BLaER1 treated with 17β-estradiol and CSF1 and Interleukin-3, amounts not matched to agents 10 nM and 100 nM (cell line): ENCODE data around the gene PTPRN2.
A peak's percentile ranks its signal among the peaks of the same experiment; 100 is the strongest.

Experiments used
- H3K27ac ChIP-seq, 11 experiments: shearing (Covaris generic); formaldehyde crosslinking; 2 replicates each; pipeline ENCODE4 v1.8.1; 2022
- H3K27me3 ChIP-seq, 11 experiments: shearing (Covaris generic); formaldehyde crosslinking; 2 replicates each; pipeline ENCODE4 v1.8.1; 2022
- H3K36me3 ChIP-seq, 11 experiments: shearing (Covaris generic); formaldehyde crosslinking; 2 replicates each; pipeline ENCODE4 v1.8.1; 2022
- H3K4me1 ChIP-seq, 10 experiments: shearing (Covaris generic); formaldehyde crosslinking; 2 replicates each; pipeline ENCODE4 v1.8.1; 2022
- H3K4me2 ChIP-seq, 11 experiments: shearing (Covaris generic); formaldehyde crosslinking; 2 replicates each; pipeline ENCODE4 v1.8.1; 2022
- H3K4me3 ChIP-seq, 10 experiments: shearing (Covaris generic); formaldehyde crosslinking; 2 replicates each; pipeline ENCODE4 v1.8.1; 2022
- H3K9ac ChIP-seq, 11 experiments: shearing (Covaris generic); formaldehyde crosslinking; 2 replicates each; pipeline ENCODE4 v1.8.1; 2022
- H3K9me3 ChIP-seq, 11 experiments: shearing (Covaris generic); formaldehyde crosslinking; replicated peaks in 1 of 11; 2 replicates each; pipeline ENCODE4 v1.8.1; 2022
- H4K20me1 ChIP-seq, 11 experiments: shearing (Covaris generic); formaldehyde crosslinking; 2 replicates each; pipeline ENCODE4 v1.8.1; 2022
- Cebpa-rat ChIP-seq, 11 experiments: shearing (Covaris generic); IDR thresholded peaks; 2 replicates each; pipeline ENCODE4 v1.8.1; 2022

Gene PTPRN2

GRCh38 chr7:158054611-158055010 is 533.0 kb downstream of the PTPRN2 start:
- H3K27ac ChIP-seq = no peak overlapping the region
- no peaks in the 10 kb centered on the region for H4K20me1 ChIP-seq
- H3K4me3 ChIP-seq = no peak overlapping the region
- H3K27me3 ChIP-seq = no peaks in the 10 kb centered on the region
- H3K4me2 ChIP-seq = no peak overlapping the region
- no peak for TF ChIP-seq Cebpa-rat (IDR thresholded peaks at IDR 0.05)
- no peak overlapping the region for H3K9ac ChIP-seq
- H3K36me3 ChIP-seq = no peaks in the 10 kb centered on the region
- peaks cover 0 to 27% (median 21%) of the 10 kb centered on the region in 10 experiments; a peak in 15 of 20 replicates for H3K4me1 ChIP-seq
- peaks cover 6 to 26% (median 16%) of the 10 kb centered on the region in 11 experiments; a peak in 20 of 22 replicates for H3K9me3 ChIP-seq

GRCh38 chr7:158054081-158054480 is 533.5 kb downstream of the PTPRN2 start:
- Histone ChIP-seq H3K4me1 (peaks cover 0 to 27% (median 21%) of the 10 kb centered on the region in 10 experiments; a peak in 15 of 20 replicates), H3K36me3 (no peaks in the 10 kb centered on the region), H3K27ac (no peak overlapping the region), H3K9ac (no peak overlapping the region), H3K4me2 (no peak overlapping the region), H3K9me3 (peaks cover 6 to 21% (median 15%) of the 10 kb centered on the region in 11 experiments; a peak in 20 of 22 replicates), H4K20me1 (no peaks in the 10 kb centered on the region), H3K27me3 (no peaks in the 10 kb centered on the region), H3K4me3 (no peak overlapping the region)
- TF ChIP-seq Cebpa-rat (IDR thresholded peaks at IDR 0.05) = no peak

- no peak overlapping the region for H3K4me3 ChIP-seq
- peaks cover 3 to 14% (median 11%) of the 10 kb centered on the region in 11 experiments; a peak in 20 of 22 replicates for H3K9me3 ChIP-seq
- TF ChIP-seq Cebpa-rat (IDR thresholded peaks at IDR 0.05) = no peak
- H3K4me1 ChIP-seq = peaks cover 0 to 27% (median 21%) of the 10 kb centered on the region in 10 experiments; a peak in 15 of 20 replicates
- no peaks in the 10 kb centered on the region for H4K20me1 ChIP-seq
- no peak overlapping the region for H3K4me2 ChIP-seq
- no peaks in the 10 kb centered on the region for H3K36me3 ChIP-seq
- H3K27ac ChIP-seq = no peak overlapping the region
- no peak overlapping the region for H3K9ac ChIP-seq
- no peaks in the 10 kb centered on the region for H3K27me3 ChIP-seq
Measured at GRCh38 chr7:158053183-158053915, 534.3 kb downstream of the PTPRN2 start.

- Histone ChIP-seq H3K9ac (no peak overlapping the region), H3K4me1 (peaks cover 0 to 27% (median 21%) of the 10 kb centered on the region in 10 experiments; a peak in 15 of 20 replicates), H3K4me2 (peak overlapping the region in 2 of 11 experiments; percentile 0 to 12; a peak in 1 of 22 replicates), H3K27me3 (no peaks in the 10 kb centered on the region), H4K20me1 (no peaks in the 10 kb centered on the region), H3K9me3 (peaks cover 0 to 6% (median 4%) of the 10 kb centered on the region in 11 experiments; a peak in 15 of 22 replicates), H3K36me3 (no peaks in the 10 kb centered on the region), H3K27ac (no peak overlapping the region), H3K4me3 (no peak overlapping the region)
- TF ChIP-seq Cebpa-rat (IDR thresholded peaks at IDR 0.05) = no peak
Measured at GRCh38 chr7:158052381-158053060, 535.1 kb downstream of the PTPRN2 start.

- Histone ChIP-seq H3K27me3 (no peaks in the 10 kb centered on the region), H3K4me2 (peak overlapping the region in 4 of 11 experiments; percentile 45 to 79 (median 72); a peak in 8 of 22 replicates), H3K9ac (no peak overlapping the region), H3K36me3 (no peaks in the 10 kb centered on the region), H4K20me1 (no peaks in the 10 kb centered on the region), H3K4me3 (no peak overlapping the region), H3K4me1 (peaks cover 0 to 27% (median 21%) of the 10 kb centered on the region in 10 experiments; a peak in 15 of 20 replicates), H3K27ac (no peak overlapping the region), H3K9me3 (no peaks in the 10 kb centered on the region; a peak in 2 of 22 replicates)
- no peak for TF ChIP-seq Cebpa-rat (IDR thresholded peaks at IDR 0.05)
Measured at GRCh38 chr7:158051776-158052175, 535.8 kb downstream of the PTPRN2 start.

GRCh38 chr7:158050978-158051651 is 536.5 kb downstream of the PTPRN2 start:
- no peak overlapping the region for H3K4me3 ChIP-seq
- no peaks in the 10 kb centered on the region for H3K9me3 ChIP-seq
- H4K20me1 ChIP-seq = no peaks in the 10 kb centered on the region
- peaks cover 0 to 27% (median 21%) of the 10 kb centered on the region in 10 experiments; a peak in 15 of 20 replicates for H3K4me1 ChIP-seq
- H3K36me3 ChIP-seq = no peaks in the 10 kb centered on the region
- H3K4me2 ChIP-seq = peak overlapping the region in 9 of 11 experiments; percentile 18 to 79 (median 70); a peak in 16 of 22 replicates
- TF ChIP-seq Cebpa-rat (IDR thresholded peaks at IDR 0.05) = no peak
- peak overlapping the region in 1 of 11 experiments; percentile 44; a peak in 4 of 22 replicates for H3K9ac ChIP-seq
- H3K27ac ChIP-seq = no peak overlapping the region
- H3K27me3 ChIP-seq = no peaks in the 10 kb centered on the region

- no peak overlapping the region for H3K4me3 ChIP-seq
- no peaks in the 10 kb centered on the region for H4K20me1 ChIP-seq
- TF ChIP-seq Cebpa-rat (IDR thresholded peaks at IDR 0.05) = no peak
- peaks cover 0 to 27% (median 21%) of the 10 kb centered on the region in 10 experiments; a peak in 15 of 20 replicates for H3K4me1 ChIP-seq
- no peak overlapping the region; a peak in 2 of 22 replicates for H3K9ac ChIP-seq
- no peaks in the 10 kb centered on the region for H3K9me3 ChIP-seq
- no peaks in the 10 kb centered on the region for H3K36me3 ChIP-seq
- no peaks in the 10 kb centered on the region for H3K27me3 ChIP-seq
- H3K4me2 ChIP-seq = peak overlapping the region in 9 of 11 experiments; percentile 18 to 79 (median 70); a peak in 16 of 22 replicates
- H3K27ac ChIP-seq = no peak overlapping the region
Measured at GRCh38 chr7:158050441-158050977, 537.1 kb downstream of the PTPRN2 start.

GRCh38 chr7:158049271-158049670 is 538.4 kb downstream of the PTPRN2 start:
- Histone ChIP-seq H3K36me3 (no peaks in the 10 kb centered on the region), H3K9ac (no peak overlapping the region), H3K27ac (no peak overlapping the region), H3K4me1 (peaks cover 0 to 34% (median 27%) of the 10 kb centered on the region in 10 experiments; a peak in 15 of 20 replicates), H3K9me3 (no peaks in the 10 kb centered on the region), H3K27me3 (no peaks in the 10 kb centered on the region), H4K20me1 (no peaks in the 10 kb centered on the region), H3K4me2 (no peak overlapping the region), H3K4me3 (no peak overlapping the region)
- no peak for TF ChIP-seq Cebpa-rat (IDR thresholded peaks at IDR 0.05)
